Lung (tissue), 12 donors: ENCODE data around the gene MRPS6. TPM values are rescaled to one million over a fixed set of nuclear protein-coding genes. Genes with fewer than 3 reads are reported as not detected.
A peak's percentile ranks its signal among the peaks of the same experiment; 100 is the strongest.

Experiments used
- ATAC-seq: fragments of 200-7000 bp; cut with Tn5 transposase; one replicate; pipeline ENCODE4 v1.9.1; 2020; ENCODE audit warnings: moderate number of reproducible peaks; ENCODE audit not compliant: insufficient read depth, low FRiP score
- DNase-seq, 3 donors: peaks; one replicate each; pipeline ENCODE4 v3.0.0-alpha.2; 2013 to 2017
- H3K27ac ChIP-seq, 2 donors: one replicate each; pipeline ENCODE4 v1.5.1; 2013; ENCODE audit warnings: mild to moderate bottlenecking in 2 of 2, moderate library complexity in 2 of 2, control low read depth in 1 of 2, inconsistent platforms in 1 of 2, low read depth in 1 of 2, low read length in 1 of 2
- H3K27me3 ChIP-seq, 3 donors: one replicate each; pipeline ENCODE4 v1.5.1; 2013; ENCODE audit warnings: low read length in 2 of 3; ENCODE audit not compliant: control insufficient read depth in 3 of 3, insufficient read depth in 3 of 3
- H3K36me3 ChIP-seq, 4 donors: one replicate each; pipeline ENCODE4 v1.5.1; 2013; ENCODE audit warnings: low read length in 4 of 4, mild to moderate bottlenecking in 1 of 4, moderate library complexity in 1 of 4; ENCODE audit not compliant: control insufficient read depth in 4 of 4, insufficient read depth in 4 of 4
- H3K4me1 ChIP-seq, 5 donors: one replicate each; pipeline ENCODE4 v1.5.1; 2013; ENCODE audit warnings: low read length in 5 of 5, mild to moderate bottlenecking in 2 of 5, moderate library complexity in 1 of 5; ENCODE audit not compliant: control insufficient read depth in 5 of 5, insufficient read depth in 5 of 5
- H3K4me3 ChIP-seq: one replicate; pipeline ENCODE4 v1.5.1; 2013; ENCODE audit warnings: mild to moderate bottlenecking, control low read depth, moderate library complexity
- H3K9ac ChIP-seq, 2 donors: one replicate each; pipeline ENCODE4 v1.5.1; 2013; ENCODE audit warnings: low read length in 2 of 2, control low read depth in 1 of 2; ENCODE audit not compliant: insufficient read depth in 1 of 2
- H3K9me3 ChIP-seq, 4 donors: one replicate each; pipeline ENCODE4 v1.5.1; 2013; ENCODE audit warnings: low read length in 3 of 4, mild to moderate bottlenecking in 1 of 4, moderate library complexity in 1 of 4; ENCODE audit not compliant: control insufficient read depth in 4 of 4, insufficient read depth in 3 of 4
- WGBS, 2 donors: extraction: QIAGEN DNeasy Blood & Tissue Kit; methylation state at CpG; one replicate each; pipeline ENCODE4 v1.1.7; 2013; 5-methylcytosine and 5-hydroxymethylcytosine counted together
- polyA plus RNA-seq, 2 donors: library from polyadenylated mRNA; stranded (reverse); fragments of 200-250 nt; gene quantifications; one replicate each; pipeline ENCODE4 v1.2.1, GENCODE V29; 2013
- total RNA-seq, 2 donors: library from RNA; depleted of rRNA in 1 of 2; stranded (reverse); fragments of >200 nt in 1 of 2; gene quantifications; one replicate each; pipeline ENCODE4 v1.2.1, GENCODE V29; 2014 to 2021
- TF ChIP-seq, protein P1 (sequence below): IDR thresholded peaks from 2 replicates; pipeline ENCODE4 v1.5.1; 2012; ENCODE audit warnings: mild to moderate bottlenecking; ENCODE audit errors: control extremely low read depth, extremely low read depth
- donor health status: control.
- donor health status: control.
- donor health status: Bipolar disorder and iron deficiency.
- donor health status: healthy.
- donor health status: DM: yes; HTN: yes; CAD: no.

The MRPS6 gene
- total and polyA plus RNA-seq, 4 donors = 28.4 to 73.9 (median 37.1) TPM

DNA sequence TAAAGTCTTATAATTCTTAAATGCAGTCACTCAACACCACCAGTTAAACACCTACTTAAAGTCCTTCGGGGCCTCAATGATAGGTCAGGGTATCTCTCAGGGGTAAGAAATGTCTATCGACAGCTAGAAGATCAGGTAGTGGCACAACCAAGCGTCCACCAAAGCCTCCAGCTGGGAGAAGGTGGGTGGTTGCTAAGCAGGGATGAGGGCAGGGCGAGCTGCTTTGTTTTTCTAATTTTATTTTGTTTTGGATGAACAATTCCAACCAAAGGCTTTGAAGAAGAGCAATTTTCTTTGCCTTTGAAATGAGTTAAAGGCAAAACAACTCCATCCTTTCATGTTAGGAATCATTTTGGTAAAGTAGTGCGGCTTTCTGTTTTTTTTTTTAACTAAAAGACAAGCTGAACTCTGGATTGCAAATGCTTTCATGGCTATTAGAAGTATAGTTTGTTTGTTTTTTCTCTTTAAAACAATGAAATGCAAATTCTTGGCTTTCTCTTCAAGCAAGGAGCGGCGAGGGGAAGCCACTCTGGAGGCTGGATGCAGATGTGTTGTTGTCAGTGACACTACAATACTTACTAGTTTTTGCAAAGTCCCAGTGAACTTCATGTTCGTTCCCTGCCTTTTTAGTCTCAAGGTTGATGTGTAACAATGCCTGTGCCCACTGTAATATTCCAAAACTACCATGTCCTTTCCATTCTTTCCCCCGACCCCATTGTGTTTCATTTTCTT lies 106.0 kb downstream of the MRPS6 start:
- ATAC-seq = no peak
- Histone ChIP-seq H3K9ac (no peak overlapping the region), H3K36me3 (no peaks in the 10 kb centered on the region), H3K4me1 (peaks cover 0 to 27% (median 0%) of the 10 kb centered on the region in 5 donors), H3K9me3 (peaks cover 0 to 4% (median under 1%) of the 10 kb centered on the region in 4 donors), H3K27me3 (no peaks in the 10 kb centered on the region), H3K27ac (no peak overlapping the region), H3K4me3 (no peak overlapping the region)
- WGBS, 2 donors = 81 to 85% methylated on average over 9 of the region's 9 CpGs
- TF ChIP-seq, protein P1, sequence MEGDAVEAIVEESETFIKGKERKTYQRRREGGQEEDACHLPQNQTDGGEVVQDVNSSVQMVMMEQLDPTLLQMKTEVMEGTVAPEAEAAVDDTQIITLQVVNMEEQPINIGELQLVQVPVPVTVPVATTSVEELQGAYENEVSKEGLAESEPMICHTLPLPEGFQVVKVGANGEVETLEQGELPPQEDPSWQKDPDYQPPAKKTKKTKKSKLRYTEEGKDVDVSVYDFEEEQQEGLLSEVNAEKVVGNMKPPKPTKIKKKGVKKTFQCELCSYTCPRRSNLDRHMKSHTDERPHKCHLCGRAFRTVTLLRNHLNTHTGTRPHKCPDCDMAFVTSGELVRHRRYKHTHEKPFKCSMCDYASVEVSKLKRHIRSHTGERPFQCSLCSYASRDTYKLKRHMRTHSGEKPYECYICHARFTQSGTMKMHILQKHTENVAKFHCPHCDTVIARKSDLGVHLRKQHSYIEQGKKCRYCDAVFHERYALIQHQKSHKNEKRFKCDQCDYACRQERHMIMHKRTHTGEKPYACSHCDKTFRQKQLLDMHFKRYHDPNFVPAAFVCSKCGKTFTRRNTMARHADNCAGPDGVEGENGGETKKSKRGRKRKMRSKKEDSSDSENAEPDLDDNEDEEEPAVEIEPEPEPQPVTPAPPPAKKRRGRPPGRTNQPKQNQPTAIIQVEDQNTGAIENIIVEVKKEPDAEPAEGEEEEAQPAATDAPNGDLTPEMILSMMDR = no peak
- no peak for DNase-seq

DNA sequence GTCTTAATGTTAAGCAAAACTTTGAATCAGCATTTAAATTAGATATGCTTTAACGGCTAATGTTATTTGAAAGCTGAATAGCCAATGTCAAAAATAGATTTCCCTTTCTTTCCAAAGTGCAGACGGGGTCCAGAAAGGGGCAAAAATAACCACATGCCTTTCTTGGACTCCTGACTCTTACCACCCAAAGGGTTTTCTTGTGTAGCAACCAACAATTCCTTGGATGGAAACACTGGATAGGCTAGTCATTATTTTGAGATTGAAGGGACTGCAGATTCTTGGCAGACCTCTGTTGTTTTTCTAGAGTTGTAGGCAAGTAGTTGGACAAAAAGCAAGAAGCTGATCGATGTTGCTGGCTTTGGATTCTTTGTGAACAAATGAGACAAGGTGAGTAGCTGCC lies 107.0 kb downstream of the MRPS6 start:
- Histone ChIP-seq H3K9me3 (peaks cover 0 to 2% (median 0%) of the 10 kb centered on the region in 4 donors), H3K27me3 (no peaks in the 10 kb centered on the region), H3K27ac (no peak overlapping the region), H3K36me3 (no peaks in the 10 kb centered on the region), H3K4me1 (peaks cover 0 to 27% (median 0%) of the 10 kb centered on the region in 5 donors), H3K4me3 (no peak overlapping the region), H3K9ac (no peak overlapping the region)
- ATAC-seq (no peak), DNase-seq (peak in 2 of 3 donors; percentile 59 to 61)
- WGBS, 2 donors = 65 to 76% methylated on average over 3 of the region's 3 CpGs
- TF ChIP-seq, protein P1 = no peak

DNA sequence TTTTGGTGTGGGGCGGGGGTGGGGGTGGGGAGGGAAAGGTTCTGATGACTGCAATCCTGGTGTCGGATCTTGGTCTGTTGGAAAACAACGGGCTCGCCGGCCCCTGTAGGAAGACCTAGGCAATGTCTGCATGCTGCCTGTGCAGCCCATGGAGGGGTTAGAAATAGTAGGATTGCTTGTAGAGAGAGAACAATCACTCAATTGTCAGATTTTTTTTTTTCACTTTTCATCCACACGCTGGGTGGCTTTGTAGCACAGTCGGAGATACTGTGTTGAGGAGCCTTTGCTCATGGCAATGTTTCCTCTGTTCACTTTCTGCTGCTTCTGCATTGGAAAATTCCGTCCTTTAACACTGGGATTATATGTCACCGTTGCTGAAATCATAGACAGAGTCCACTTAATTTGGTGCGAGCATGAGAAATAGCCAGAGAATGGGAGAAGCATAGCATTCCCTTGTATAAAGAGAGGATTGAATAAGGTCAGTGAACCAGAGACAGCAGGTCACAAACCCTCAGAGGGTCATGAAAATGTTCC lies 107.5 kb downstream of the MRPS6 start:
- WGBS, 2 donors = 65 to 74% methylated on average over 10 of the region's 10 CpGs
- Histone ChIP-seq H3K27ac (no peak overlapping the region), H3K9ac (no peak overlapping the region), H3K36me3 (no peaks in the 10 kb centered on the region), H3K4me3 (no peak overlapping the region), H3K9me3 (peaks cover 0 to 2% (median 0%) of the 10 kb centered on the region in 4 donors), H3K27me3 (no peaks in the 10 kb centered on the region), H3K4me1 (peaks cover 0 to 27% (median 0%) of the 10 kb centered on the region in 5 donors)
- ATAC-seq (no peak), DNase-seq (peak in 2 of 3 donors; percentile 42 to 55)
- TF ChIP-seq, protein P1 = no peak
